Tibial nerve (tissue), 4 donors: Measurements from ENCODE around the gene NUSAP1.

Source experiments
- EP300 ChIP-seq, 2 donors: sonication (generic); formaldehyde crosslinking; IDR thresholded peaks; one replicate each; pipeline ENCODE4 v1.6.1; 2017; ENCODE audit warnings: antibody characterized with exemption in 2 of 2, mild to moderate bottlenecking in 1 of 2
- POLR2A ChIP-seq, 2 donors: fragments of 450-650 bp; IDR thresholded peaks; one replicate each; pipeline ENCODE4 v1.6.1; 2017; ENCODE audit warnings: antibody characterized with exemption in 2 of 2, mild to moderate bottlenecking in 2 of 2, moderate library complexity in 2 of 2
- TF ChIP-seq, protein P1 (sequence below), 5 experiments: fragments of 200-600 bp in 3 of 5; fragments of 450-650 bp in 2 of 5; sonication (generic) in 3 of 5; IDR thresholded peaks; one replicate each; pipeline ENCODE4 v1.5.1; 2016 to 2019; ENCODE audit warnings: antibody characterized with exemption in 5 of 5, mild to moderate bottlenecking in 3 of 5, moderate library complexity in 2 of 5

DNA sequence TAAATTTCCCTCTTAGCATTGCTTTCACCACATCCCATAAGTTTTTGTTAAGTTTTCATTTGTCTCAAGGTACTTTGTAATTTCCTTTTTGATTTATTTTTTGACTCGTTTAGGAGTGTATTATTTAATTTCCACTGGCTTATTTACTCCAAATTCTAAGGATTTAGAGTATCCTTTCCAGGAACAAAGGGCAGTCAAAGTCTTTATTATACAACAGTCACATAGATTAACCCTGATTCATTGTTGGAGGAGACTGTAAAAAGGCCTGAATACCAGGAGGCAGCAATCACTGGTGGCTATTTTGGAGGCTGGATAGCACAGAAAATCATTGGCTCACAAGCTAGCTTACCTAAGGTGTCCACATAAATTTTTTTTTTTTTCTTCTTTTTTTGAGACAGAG lies 40.2 kb upstream of the NUSAP1 start:
- TF ChIP-seq, protein P1, sequence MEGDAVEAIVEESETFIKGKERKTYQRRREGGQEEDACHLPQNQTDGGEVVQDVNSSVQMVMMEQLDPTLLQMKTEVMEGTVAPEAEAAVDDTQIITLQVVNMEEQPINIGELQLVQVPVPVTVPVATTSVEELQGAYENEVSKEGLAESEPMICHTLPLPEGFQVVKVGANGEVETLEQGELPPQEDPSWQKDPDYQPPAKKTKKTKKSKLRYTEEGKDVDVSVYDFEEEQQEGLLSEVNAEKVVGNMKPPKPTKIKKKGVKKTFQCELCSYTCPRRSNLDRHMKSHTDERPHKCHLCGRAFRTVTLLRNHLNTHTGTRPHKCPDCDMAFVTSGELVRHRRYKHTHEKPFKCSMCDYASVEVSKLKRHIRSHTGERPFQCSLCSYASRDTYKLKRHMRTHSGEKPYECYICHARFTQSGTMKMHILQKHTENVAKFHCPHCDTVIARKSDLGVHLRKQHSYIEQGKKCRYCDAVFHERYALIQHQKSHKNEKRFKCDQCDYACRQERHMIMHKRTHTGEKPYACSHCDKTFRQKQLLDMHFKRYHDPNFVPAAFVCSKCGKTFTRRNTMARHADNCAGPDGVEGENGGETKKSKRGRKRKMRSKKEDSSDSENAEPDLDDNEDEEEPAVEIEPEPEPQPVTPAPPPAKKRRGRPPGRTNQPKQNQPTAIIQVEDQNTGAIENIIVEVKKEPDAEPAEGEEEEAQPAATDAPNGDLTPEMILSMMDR (IDR thresholded peaks at IDR 0.05): no peak
- TF ChIP-seq EP300 (IDR thresholded peaks at IDR 0.05) (no peak), POLR2A (IDR thresholded peaks at IDR 0.05) (no peak)
